ENCODE results near the gene ZW10. TPM values are rescaled to one million over a fixed set of nuclear protein-coding genes. Genes with fewer than 3 reads are reported as not detected.
"Not testable (repeated sequence)": the region's sequence is repeated elsewhere in the genome, so short reads cannot be mapped to it uniquely, and the experiment has no call there.

ZW10 gene
- total RNA-seq, 2 experiments from 2014 or later: 17.3 to 20.8 TPM

GRCh38 chr11:113782134-113782533 lies 8.6 kb upstream of the ZW10 start:
- peaks cover 38% of the 10 kb centered on the region for H3K27me3 Mint-ChIP-seq
- ATAC-seq: no peak
- no peaks in the 10 kb centered on the region for H3K36me3 Mint-ChIP-seq
- H3K4me1 Mint-ChIP-seq: no peaks in the 10 kb centered on the region
- no peak overlapping the region for H3K4me3 Mint-ChIP-seq
- no peak for DNase-seq
- no peak overlapping the region for H3K27ac Mint-ChIP-seq
- CTCF ChIA-PET: interaction anchor here (1.9 to 3.6 kb wide), 2 partner anchors 8 to 17 kb away, joined by 6 to 18 read pairs; partner anchors contain the start of gene ZW10
- no peaks in the 10 kb centered on the region for H3K9me3 Mint-ChIP-seq (ENCODE audit: low read depth)

- CTCF ChIA-PET: interaction anchor here (1.9 to 3.6 kb wide), 2 partner anchors 8 to 17 kb away, joined by 6 to 18 read pairs; partner anchors contain the start of gene ZW10
- Mint-ChIP-seq H3K4me1 (no peaks in the 10 kb centered on the region), H3K9me3 (ENCODE audit: low read depth) (no peaks in the 10 kb centered on the region), H3K36me3 (no peaks in the 10 kb centered on the region), H3K27me3 (peaks cover 37% of the 10 kb centered on the region), H3K4me3 (no peak overlapping the region), H3K27ac (no peak overlapping the region)
- DNase-seq: no peak
- ATAC-seq: no peak
Observed at GRCh38 chr11:113781682-113782081, 8.2 kb upstream of the ZW10 start.

DNA sequence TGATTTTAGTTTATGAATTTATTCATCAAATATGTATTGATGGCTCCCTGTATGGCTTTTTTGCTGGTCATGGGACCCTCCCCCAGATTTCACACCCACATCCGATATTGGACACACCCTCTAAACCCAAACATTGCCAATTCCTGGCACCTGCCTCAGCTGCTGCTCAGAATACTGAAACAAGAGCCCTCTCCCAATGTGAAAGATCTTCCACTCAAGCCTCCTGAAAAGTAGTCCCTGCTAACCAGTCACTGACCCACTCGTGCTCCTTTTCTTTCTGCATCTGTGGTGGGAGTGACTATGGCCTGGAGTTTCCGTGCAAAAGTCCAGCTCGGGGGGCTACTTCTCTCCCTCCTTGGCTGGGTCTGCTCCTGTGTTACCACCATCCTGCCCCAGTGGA lies 6.0 kb upstream of the ZW10 start, which contains the start of gene CLDN25:
CLDN25 (plus strand) TSS at position 301 of the 400 bp plus-strand sequence; CDS start at position 301, 0 bp downstream.
- CTCF ChIA-PET: no interaction called here
- H3K27ac Mint-ChIP-seq: no peak within 1 kb of the TSS
- no peaks in the 10 kb centered on the region for H3K36me3 Mint-ChIP-seq
- DNase-seq: no peak
- ATAC-seq: no peak
- peaks cover 30% of the 10 kb centered on the region for H3K27me3 Mint-ChIP-seq
- H3K4me1 Mint-ChIP-seq: peaks cover 9% of the 10 kb centered on the region
- H3K4me3 Mint-ChIP-seq: no peak within 1 kb of the TSS
- H3K9me3 Mint-ChIP-seq (ENCODE audit: low read depth): no peaks in the 10 kb centered on the region

- H3K4me3 Mint-ChIP-seq: no peak overlapping the region
- DNase-seq (no peak), ATAC-seq (no peak)
- peaks cover 12% of the 10 kb centered on the region for H3K4me1 Mint-ChIP-seq
- no peaks in the 10 kb centered on the region for H3K9me3 Mint-ChIP-seq (ENCODE audit: low read depth)
- H3K27me3 Mint-ChIP-seq: peaks cover 23% of the 10 kb centered on the region
- H3K36me3 Mint-ChIP-seq: no peaks in the 10 kb centered on the region
- H3K27ac Mint-ChIP-seq: no peak overlapping the region
- CTCF ChIA-PET: no interaction called here
Observed at GRCh38 chr11:113778111-113778910, 4.8 kb upstream of the ZW10 start.

DNA sequence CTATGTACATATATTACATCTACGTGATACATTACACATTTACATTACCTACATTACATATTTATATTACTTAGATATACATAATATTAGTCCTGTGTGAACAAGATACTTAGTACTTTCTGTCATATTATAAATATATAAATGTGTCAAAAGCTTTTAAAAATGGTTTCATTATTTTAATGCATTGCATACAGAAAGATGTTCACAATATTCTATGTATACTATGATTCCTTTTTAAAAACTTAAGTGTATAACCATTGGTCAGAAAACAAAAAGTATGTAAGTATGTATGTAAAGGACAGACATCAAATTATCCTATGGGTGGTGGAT lies 647 bp upstream of the ZW10 start:
- peak overlapping the region; percentile 69 for H3K27ac Mint-ChIP-seq

DNA sequence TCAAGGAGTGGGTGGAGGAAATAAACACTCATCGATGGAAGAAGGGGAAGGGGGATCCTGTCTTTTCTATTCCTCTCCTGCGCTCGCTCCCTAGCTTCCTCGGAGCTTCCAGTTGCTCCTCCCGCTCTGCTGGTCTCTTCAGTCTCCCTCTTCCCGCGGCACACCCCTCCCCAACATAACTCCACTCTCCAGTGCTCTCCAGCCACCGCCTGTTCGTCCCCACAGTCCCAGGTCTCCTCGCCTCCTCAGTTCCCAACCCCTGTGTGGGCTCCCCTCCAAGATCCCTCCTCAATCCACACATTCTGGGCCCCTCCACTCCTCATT lies 438 bp downstream of the ZW10 start:
- CTCF ChIA-PET: interaction anchor here (0.6 to 1.9 kb wide), 17 partner anchors 8 to 469 kb away, joined by 3 to 18 read pairs (median 3); partner anchors contain the start of genes TTC12 and USP28
- H3K27me3 Mint-ChIP-seq: peaks cover 3% of the 10 kb centered on the region
- no peaks in the 10 kb centered on the region for H3K9me3 Mint-ChIP-seq (ENCODE audit: low read depth)
- H3K4me3 Mint-ChIP-seq: peak overlapping the region; percentile 100
- peak overlapping the region; percentile 94 for H3K27ac Mint-ChIP-seq
- peaks cover 31% of the 10 kb centered on the region for H3K4me1 Mint-ChIP-seq
- H3K36me3 Mint-ChIP-seq: peaks cover 8% of the 10 kb centered on the region
- DNase-seq (no peak), ATAC-seq (no peak)

More for the DNA sequence above, 647 bp upstream of the ZW10 start:
- peak overlapping the region; percentile 100 for H3K4me3 Mint-ChIP-seq
- ATAC-seq (no peak), DNase-seq (no peak)
- H3K9me3 Mint-ChIP-seq (ENCODE audit: low read depth): no peaks in the 10 kb centered on the region
- H3K27me3 Mint-ChIP-seq: peaks cover 3% of the 10 kb centered on the region
- H3K36me3 Mint-ChIP-seq: peaks cover 3% of the 10 kb centered on the region
- CTCF ChIA-PET: interaction anchor here (1.0 to 1.6 kb wide), 5 partner anchors 9 to 460 kb away, joined by 3 to 18 read pairs (median 7); partner anchors contain the start of gene TTC12
- peaks cover 31% of the 10 kb centered on the region for H3K4me1 Mint-ChIP-seq

GRCh38 chr11:113771964-113772363 lies 1.5 kb downstream of the ZW10 start:
- Mint-ChIP-seq H3K9me3 (ENCODE audit: low read depth) (no peaks in the 10 kb centered on the region), H3K36me3 (peaks cover 17% of the 10 kb centered on the region), H3K27ac (no peak overlapping the region), H3K27me3 (no peaks in the 10 kb centered on the region), H3K4me3 (peak overlapping the region; percentile 100), H3K4me1 (peaks cover 34% of the 10 kb centered on the region)
- DNase-seq: no peak
- no peak for ATAC-seq
- CTCF ChIA-PET: interaction anchor here (0.7 to 1.9 kb wide), 4 partner anchors 35 to 482 kb away, joined by 3 to 6 read pairs (median 3); no protein-coding TSS in a partner anchor

GRCh38 chr11:113764527-113765219 lies 8.8 kb downstream of the ZW10 start:
- Mint-ChIP-seq H3K27ac (no peak overlapping the region), H3K9me3 (ENCODE audit: low read depth) (no peaks in the 10 kb centered on the region), H3K27me3 (no peaks in the 10 kb centered on the region), H3K36me3 (peaks cover 52% of the 10 kb centered on the region), H3K4me3 (no peak overlapping the region), H3K4me1 (peaks cover 23% of the 10 kb centered on the region)
- CTCF ChIA-PET: interaction anchor here (2.8 kb wide), 1 partner anchor 9 kb away, joined by 10 read pairs; the partner anchor contains the start of gene ZW10
- DNase-seq: no peak
- ATAC-seq: no peak

DNA sequence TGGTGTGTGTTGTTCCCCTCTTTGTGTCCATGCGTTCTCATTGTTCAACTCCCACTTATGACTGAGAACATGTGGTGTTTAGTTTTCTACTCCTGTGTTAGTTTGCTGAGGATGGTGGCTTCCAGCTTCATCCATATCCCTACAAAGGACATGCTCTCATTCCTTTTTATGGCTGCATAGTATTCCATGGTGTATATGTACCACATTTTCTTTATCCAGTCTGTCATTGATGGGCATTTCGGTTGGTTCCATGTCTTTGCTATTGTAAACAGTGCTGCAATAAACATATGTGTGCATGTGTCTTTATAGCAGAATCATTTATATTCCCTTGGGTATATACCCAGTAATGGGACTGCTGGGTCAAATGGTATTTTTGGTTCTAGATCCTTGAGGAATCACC lies 10.5 kb downstream of the ZW10 start:
- H3K36me3 Mint-ChIP-seq: peaks cover 56% of the 10 kb centered on the region
- DNase-seq; H3K4me3 Mint-ChIP-seq; H3K27ac Mint-ChIP-seq; ATAC-seq; H3K27me3 Mint-ChIP-seq; H3K9me3 Mint-ChIP-seq (ENCODE audit: low read depth): not testable (repeated sequence)
- peaks cover 20% of the 10 kb centered on the region for H3K4me1 Mint-ChIP-seq
- CTCF ChIA-PET: interaction anchor here (2.8 kb wide), 1 partner anchor 10 kb away, joined by 10 read pairs; the partner anchor contains the start of gene ZW10

DNA sequence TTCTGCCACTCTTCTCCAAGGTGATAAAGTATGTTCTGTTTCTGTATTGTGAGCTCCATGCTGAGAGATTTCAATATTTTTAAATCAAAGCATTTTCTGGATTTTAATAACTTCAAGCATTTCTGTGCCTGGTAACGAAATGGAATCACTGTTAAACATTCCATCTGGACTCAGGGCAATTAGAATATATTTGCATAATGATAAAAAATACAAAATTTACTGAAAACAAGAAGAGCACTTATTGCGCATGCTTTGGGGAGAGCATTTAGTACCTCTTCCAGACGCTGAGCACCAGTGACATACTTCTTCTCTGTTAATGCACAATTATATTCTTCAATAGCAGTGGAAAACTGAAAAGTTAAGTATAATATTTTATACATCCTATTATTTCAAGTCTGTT lies 13.3 kb downstream of the ZW10 start:
- CTCF ChIA-PET: no interaction called here

GRCh38 chr11:113752932-113753331 lies 20.6 kb downstream of the ZW10 start:
- peaks cover 23% of the 10 kb centered on the region for H3K36me3 Mint-ChIP-seq
- no peaks in the 10 kb centered on the region for H3K9me3 Mint-ChIP-seq (ENCODE audit: low read depth)
- no peaks in the 10 kb centered on the region for H3K4me1 Mint-ChIP-seq
- H3K27ac Mint-ChIP-seq: no peak overlapping the region
- CTCF ChIA-PET: interaction anchor here (1.2 kb wide), 1 partner anchor 44 kb away, joined by 3 read pairs; no protein-coding TSS in a partner anchor
- ATAC-seq (no peak), DNase-seq (no peak)
- no peak overlapping the region for H3K4me3 Mint-ChIP-seq
- H3K27me3 Mint-ChIP-seq: no peaks in the 10 kb centered on the region

More for the DNA sequence above, 13.3 kb downstream of the ZW10 start:
- Mint-ChIP-seq H3K9me3 (ENCODE audit: low read depth) (no peaks in the 10 kb centered on the region), H3K4me1 (peaks cover 13% of the 10 kb centered on the region), H3K4me3 (no peak overlapping the region), H3K36me3 (peaks cover 51% of the 10 kb centered on the region), H3K27ac (no peak overlapping the region), H3K27me3 (no peaks in the 10 kb centered on the region)
- DNase-seq: no peak
- ATAC-seq: no peak

- peak; percentile 23 for ATAC-seq
- H3K9me3 Mint-ChIP-seq (ENCODE audit: low read depth): no peaks in the 10 kb centered on the region
- peaks cover 8% of the 10 kb centered on the region for H3K4me1 Mint-ChIP-seq
- DNase-seq: no peak
- H3K4me3 Mint-ChIP-seq: no peak overlapping the region
- no peaks in the 10 kb centered on the region for H3K27me3 Mint-ChIP-seq
- peaks cover 53% of the 10 kb centered on the region for H3K36me3 Mint-ChIP-seq
- no peak overlapping the region for H3K27ac Mint-ChIP-seq
- CTCF ChIA-PET: interaction anchor here (0.5 to 0.6 kb wide), 2 partner anchors 7 to 9 kb away, joined by 3 read pairs; no protein-coding TSS in a partner anchor
Observed at GRCh38 chr11:113736323-113736722, 37.2 kb downstream of the ZW10 start.

- Mint-ChIP-seq H3K9me3 (ENCODE audit: low read depth) (no peaks in the 10 kb centered on the region), H3K27me3 (no peaks in the 10 kb centered on the region), H3K27ac (no peak overlapping the region), H3K36me3 (peaks cover 28% of the 10 kb centered on the region), H3K4me1 (peaks cover 17% of the 10 kb centered on the region), H3K4me3 (no peak overlapping the region)
- ATAC-seq (no peak), DNase-seq (no peak)
- CTCF ChIA-PET: interaction anchor here (1.0 to 2.0 kb wide), 3 partner anchors 418 to 1144 kb away, joined by 3 to 6 read pairs (median 3); partner anchors contain the start of gene TTC12
Observed at GRCh38 chr11:113732092-113732491, 41.4 kb downstream of the ZW10 start.

Data from activated CD8-positive, alpha-beta memory T cell treated with anti-CD3 and anti-CD28 coated beads, Interleukin-2, amount 10 ng/mL, durations not matched to agents 7 days and 5 days (primary cell).